Stomach (tissue), 4 donors: ENCODE results near the gene EGF.

Experiments used
- CTCF ChIP-seq, 7 experiments: fragments of 450-650 bp in 4 of 7; fragments of 200-600 bp in 3 of 7; sonication (generic) in 3 of 7; IDR thresholded peaks; one replicate each; pipeline ENCODE4 v1.5.1; 2016 to 2019; ENCODE audit warnings: antibody characterized with exemption in 7 of 7, control low read depth in 2 of 7, mild to moderate bottlenecking in 1 of 7
- EP300 ChIP-seq: sonication (generic); formaldehyde crosslinking; IDR thresholded peaks from one replicate; pipeline ENCODE4 v1.6.1; 2017; ENCODE audit warnings: antibody characterized with exemption
- POLR2A ChIP-seq, 4 donors: fragments of 450-650 bp; IDR thresholded peaks; one replicate each; pipeline ENCODE4 v1.6.1; 2016; ENCODE audit warnings: antibody characterized with exemption in 4 of 4, control low read depth in 2 of 4, mild to moderate bottlenecking in 1 of 4, moderate library complexity in 1 of 4
- POLR2AphosphoS5 ChIP-seq, 3 donors: sonication (generic); formaldehyde crosslinking; IDR thresholded peaks; one replicate each; pipeline ENCODE4 v1.6.1; 2016; ENCODE audit warnings: antibody characterized with exemption in 3 of 3

GRCh38 chr4:109999585-109999912 is 86.9 kb downstream of the EGF start:
- TF ChIP-seq POLR2A (IDR thresholded peaks at IDR 0.05) (no peak), CTCF (IDR thresholded peaks at IDR 0.05) (no peak), POLR2AphosphoS5 (IDR thresholded peaks at IDR 0.05) (no peak), EP300 (no peak)
